HCT116 (cell line): Measurements from ENCODE around the gene FIZ1. TPM values are rescaled to one million over a fixed set of nuclear protein-coding genes. Genes with fewer than 3 reads are reported as not detected.
A peak's percentile ranks its signal among the peaks of the same experiment; 100 is the strongest.

ENCODE experiments used
- ATAC-seq: fragments of 200-7000 bp; cut with Tn5 transposase; 2 replicates; pipeline ENCODE4 v1.9.1; 2020; ENCODE audit warnings: mild to moderate bottlenecking, moderate library complexity
- BruUV-seq: library from RNA; stranded (reverse); fragments of 400-500 nt; replicated peaks from 2 replicates; lab custom pipeline; 2021; lab: Mats Ljungman, UMichigan
- CTCF ChIA-PET: fragments of 300-600 bp; sonication (Branson Sonifier 250); formaldehyde crosslinking; loops from one replicate; lab custom pipeline; 2021; ENCODE audit warnings: antibody characterized with exemption; lab: Charles Lee
- POLR2A ChIA-PET: fragments of 300-600, 350-600 bp; sonication (Branson Sonifier 250); formaldehyde crosslinking; loops from one replicate; lab custom pipeline; 2021; ENCODE audit warnings: antibody characterized with exemption; lab: Charles Lee
- RAD21 ChIA-PET, 2 experiments: fragments of 300-600 bp; sonication (Branson Sonifier 250); formaldehyde crosslinking; loops; one replicate each; lab custom pipeline; 2023; ENCODE audit warnings: low total read pairs in 2 of 2; ENCODE audit not compliant: uncharacterized antibody in 2 of 2, unreplicated experiment in 2 of 2, low non-redundant PET in 1 of 2; lab: Charles Lee
- DNase-seq: peaks from one replicate; pipeline ENCODE4 v3.0.0-alpha.2; 2010; ENCODE audit warnings: low read depth, low spot score
- H2AFZ ChIP-seq: fragments of 200-600 bp; shearing (Covaris generic), sonication (generic); 2 replicates; pipeline ENCODE4 v1.6.1; 2017; ENCODE audit warnings: low read depth, mixed run types, mixed read lengths, antibody characterized with exemption, low read length; ENCODE audit not compliant: poor library complexity, severe bottlenecking
- H3K27ac ChIP-seq: 2 replicates; pipeline ENCODE4 v1.5.1; 2012; ENCODE audit warnings: low read depth, low read length
- H3K27me3 ChIP-seq: fragments of 200-600 bp; sonication (generic); 2 replicates; pipeline ENCODE4 v1.6.1; 2016; ENCODE audit warnings: mixed run types, low read length, mixed read lengths; ENCODE audit not compliant: insufficient read depth
- H3K36me3 ChIP-seq, 2 experiments: fragments of 200-500 bp in 1 of 2; fragments of 200-600 bp in 1 of 2; sonication (Bioruptor generic) in 1 of 2; sonication (generic) in 1 of 2; 2 replicates each; pipeline versions ENCODE4 v1.5.1 to v1.6.1; 2014 to 2016; ENCODE audit warnings: low read length in 2 of 2, inconsistent platforms in 1 of 2, mixed read lengths in 1 of 2, mixed run types in 1 of 2; ENCODE audit not compliant: insufficient read depth in 2 of 2, control insufficient read depth in 1 of 2
- H3K4me1 ChIP-seq, 2 experiments: fragments of 200-600 bp in 1 of 2; sonication (generic) in 1 of 2; 2 replicates each; pipeline versions ENCODE4 v1.5.1 to v1.6.1; 2012 to 2017; ENCODE audit warnings: low read length in 2 of 2, inconsistent platforms in 1 of 2, mild to moderate bottlenecking in 1 of 2, mixed read lengths in 1 of 2, mixed run types in 1 of 2, moderate library complexity in 1 of 2; ENCODE audit not compliant: insufficient read depth in 2 of 2, control insufficient read depth in 1 of 2
- H3K4me2 ChIP-seq: fragments of 200-600 bp; sonication (generic); 2 replicates; pipeline ENCODE4 v1.6.1; 2017; ENCODE audit warnings: mixed run types, low read length, mixed read lengths
- H3K4me3 ChIP-seq, 2 experiments: fragments of 200-600 bp in 1 of 2; sonication (generic) in 1 of 2; replicated peaks in 1 of 2; 2 replicates each; pipeline ENCODE4 v1.5.1; 2011 to 2016; ENCODE audit warnings: low read length in 2 of 2, control low read depth in 1 of 2, low read depth in 1 of 2, mild to moderate bottlenecking in 1 of 2, mixed read lengths in 1 of 2, mixed run types in 1 of 2
- H3K79me2 ChIP-seq: fragments of 200-600 bp; sonication (generic); 2 replicates; pipeline ENCODE4 v1.6.1; 2017; ENCODE audit warnings: mild to moderate bottlenecking, mixed run types, low read length, moderate library complexity, mixed read lengths; ENCODE audit not compliant: insufficient read depth
- H3K9ac ChIP-seq: fragments of 200-600 bp; sonication (generic); 2 replicates; pipeline ENCODE4 v1.6.1; 2016; ENCODE audit warnings: low read length, mixed read lengths
- H3K9me2 ChIP-seq: fragments of 200-600 bp; sonication (generic), shearing (Covaris generic); 2 replicates; pipeline ENCODE4 v1.6.1; 2017; ENCODE audit warnings: mixed run types, mild to moderate bottlenecking, moderate library complexity; ENCODE audit not compliant: insufficient read depth
- H3K9me3 ChIP-seq, 2 experiments: fragments of 200-500 bp in 1 of 2; fragments of 200-600 bp in 1 of 2; sonication (Bioruptor generic) in 1 of 2; sonication (generic) in 1 of 2; 2 replicates each; pipeline ENCODE4 v1.6.1; 2014 to 2017; ENCODE audit warnings: low read length in 2 of 2, mixed read lengths in 2 of 2, inconsistent platforms in 1 of 2, low read depth in 1 of 2, mild to moderate bottlenecking in 1 of 2, mixed run types in 1 of 2, moderate library complexity in 1 of 2; ENCODE audit not compliant: control insufficient read depth in 1 of 2, insufficient read depth in 1 of 2
- H4K20me1 ChIP-seq: fragments of 200-600 bp; sonication (generic), shearing (Covaris generic); 2 replicates; pipeline ENCODE4 v1.6.1; 2017; ENCODE audit warnings: mixed run types, mild to moderate bottlenecking, moderate library complexity; ENCODE audit not compliant: insufficient read depth
- CBX3 ChIP-seq: IDR thresholded peaks from 2 replicates; pipeline ENCODE4 v1.6.1; 2012; ENCODE audit warnings: low read depth
- EGR1 ChIP-seq: IDR thresholded peaks from 2 replicates; pipeline ENCODE4 v1.6.1; 2012; ENCODE audit warnings: low read depth
- ELF1 ChIP-seq: IDR thresholded peaks from 2 replicates; pipeline ENCODE4 v1.6.1; 2012; ENCODE audit warnings: low read depth, borderline replicate concordance
- POLR2AphosphoS5 ChIP-seq: IDR thresholded peaks from 2 replicates; pipeline ENCODE4 v1.6.1; 2011; ENCODE audit warnings: mild to moderate bottlenecking, low read depth, low read length, moderate library complexity
- RAD21 ChIP-seq: IDR thresholded peaks from 2 replicates; pipeline ENCODE4 v1.6.1; 2012; ENCODE audit warnings: low read depth, mild to moderate bottlenecking
- YY1 ChIP-seq: IDR thresholded peaks from 2 replicates; pipeline ENCODE4 v1.6.1; 2011; ENCODE audit warnings: low read length, low read depth, moderate library complexity, mild to moderate bottlenecking; ENCODE audit not compliant: insufficient replicate concordance; ENCODE audit errors: extremely low read depth
- ZNF274 ChIP-seq: fragments of 200-500 bp; sonication (Bioruptor generic); IDR thresholded peaks from 2 replicates; pipeline ENCODE4 v1.6.1; 2014; ENCODE audit warnings: mild to moderate bottlenecking, low read depth, low read length, inconsistent platforms
- intact Hi-C: fragments of 100-400 bp; cut with micrococcal nuclease; formaldehyde crosslinking; loops from 2 replicates; pipeline ENCODE4 v1.10.0; 2022
- total RNA-seq: library from RNA; stranded (reverse); gene quantifications from one replicate; pipeline ENCODE4 v1.2.1, GENCODE V29; 2021; ENCODE audit not compliant: unreplicated experiment
- TF ChIP-seq, protein P1 (sequence below): IDR thresholded peaks from 2 replicates; pipeline ENCODE4 v1.6.1; 2012
- TF ChIP-seq, protein P2 (sequence below): IDR thresholded peaks from 2 replicates; pipeline ENCODE4 v1.6.1; 2011; ENCODE audit warnings: mild to moderate bottlenecking, low read length, moderate library complexity; ENCODE audit not compliant: insufficient replicate concordance; ENCODE audit errors: extremely low read depth
- TF ChIP-seq, protein P3 (sequence below), 3 experiments: fragments of 200-600 bp in 1 of 3; sonication (generic) in 1 of 3; IDR thresholded peaks in 2 of 3; conservative IDR thresholded peaks in 1 of 3; 2 replicates each; pipeline ENCODE4 v1.5.1; 2012 to 2017; ENCODE audit warnings: low read depth in 2 of 3, low read length in 2 of 3, antibody characterized with exemption in 1 of 3, borderline replicate concordance in 1 of 3, control low read depth in 1 of 3, mild to moderate bottlenecking in 1 of 3, mixed read lengths in 1 of 3, mixed run types in 1 of 3, moderate library complexity in 1 of 3; ENCODE audit not compliant: insufficient read depth in 1 of 3
- TF ChIP-seq, protein P4 (sequence below): IDR thresholded peaks from 2 replicates; pipeline ENCODE4 v1.6.1; 2012; ENCODE audit warnings: low read depth

Gene FIZ1
- total RNA-seq, 1 experiment from 2014 or later = 15.3 TPM

DNA sequence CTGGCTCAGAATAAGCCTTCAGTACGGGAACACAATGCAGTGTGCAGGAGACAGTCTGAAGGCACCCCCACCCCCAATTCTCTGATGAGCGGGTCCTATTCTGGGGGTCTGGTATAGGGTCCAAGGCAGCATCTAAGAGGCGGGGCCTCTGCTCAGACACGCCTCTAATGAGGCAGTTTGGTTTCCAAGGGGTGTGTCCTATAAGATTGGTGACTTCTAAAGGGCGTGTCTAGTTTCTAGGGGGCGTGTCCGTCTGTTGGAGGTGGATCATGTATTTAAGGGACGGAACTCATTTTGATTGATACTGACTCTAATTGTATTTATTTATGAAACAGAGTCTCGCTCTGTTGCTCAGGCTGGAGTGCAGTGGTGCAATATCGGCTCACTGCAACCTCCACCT lies 8.7 kb downstream of the FIZ1 start:
- POLR2A ChIA-PET = interaction anchor here (1.0 kb wide), 1 partner anchor 9 kb away, joined by 3 read pairs; the partner anchor contains the start of gene FIZ1
- H3K9me2 ChIP-seq = no peaks in the 10 kb centered on the region
- no peak overlapping the region for H3K4me3 ChIP-seq
- RAD21 ChIA-PET = no interaction called here
- no peaks in the 10 kb centered on the region for H3K9me3 ChIP-seq
- H3K27me3 ChIP-seq = no peaks in the 10 kb centered on the region
- BruUV-seq = no TSS peak
- DNase-seq (peak; percentile 42), ATAC-seq (peak; percentile 58)
- no peak overlapping the region for H3K9ac ChIP-seq
- peaks cover 11 to 22% of the 10 kb centered on the region in 2 experiments for H3K4me1 ChIP-seq
- peaks cover 3 to 10% of the 10 kb centered on the region in 2 experiments for H3K36me3 ChIP-seq
- no peak overlapping the region for H2AFZ ChIP-seq
- intact Hi-C loops = no loop called here
- no peaks in the 10 kb centered on the region for H4K20me1 ChIP-seq
- no peak overlapping the region for H3K4me2 ChIP-seq
- CTCF ChIA-PET = no interaction called here
- no peaks in the 10 kb centered on the region for H3K79me2 ChIP-seq
- H3K27ac ChIP-seq = no peak overlapping the region
- no peak for TF ChIP-seq YY1
- no peak for TF ChIP-seq POLR2AphosphoS5
- TF ChIP-seq, protein P1, sequence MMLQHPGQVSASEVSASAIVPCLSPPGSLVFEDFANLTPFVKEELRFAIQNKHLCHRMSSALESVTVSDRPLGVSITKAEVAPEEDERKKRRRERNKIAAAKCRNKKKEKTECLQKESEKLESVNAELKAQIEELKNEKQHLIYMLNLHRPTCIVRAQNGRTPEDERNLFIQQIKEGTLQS = no peak
- no peak for TF ChIP-seq ELF1
- TF ChIP-seq, protein P2, sequence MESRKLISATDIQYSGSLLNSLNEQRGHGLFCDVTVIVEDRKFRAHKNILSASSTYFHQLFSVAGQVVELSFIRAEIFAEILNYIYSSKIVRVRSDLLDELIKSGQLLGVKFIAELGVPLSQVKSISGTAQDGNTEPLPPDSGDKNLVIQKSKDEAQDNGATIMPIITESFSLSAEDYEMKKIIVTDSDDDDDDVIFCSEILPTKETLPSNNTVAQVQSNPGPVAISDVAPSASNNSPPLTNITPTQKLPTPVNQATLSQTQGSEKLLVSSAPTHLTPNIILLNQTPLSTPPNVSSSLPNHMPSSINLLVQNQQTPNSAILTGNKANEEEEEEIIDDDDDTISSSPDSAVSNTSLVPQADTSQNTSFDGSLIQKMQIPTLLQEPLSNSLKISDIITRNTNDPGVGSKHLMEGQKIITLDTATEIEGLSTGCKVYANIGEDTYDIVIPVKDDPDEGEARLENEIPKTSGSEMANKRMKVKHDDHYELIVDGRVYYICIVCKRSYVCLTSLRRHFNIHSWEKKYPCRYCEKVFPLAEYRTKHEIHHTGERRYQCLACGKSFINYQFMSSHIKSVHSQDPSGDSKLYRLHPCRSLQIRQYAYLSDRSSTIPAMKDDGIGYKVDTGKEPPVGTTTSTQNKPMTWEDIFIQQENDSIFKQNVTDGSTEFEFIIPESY = no peak
- TF ChIP-seq CBX3 = no peak
- no peak for TF ChIP-seq RAD21
- TF ChIP-seq EGR1 = no peak
- TF ChIP-seq ZNF274 = no peak
- TF ChIP-seq, protein P3, sequence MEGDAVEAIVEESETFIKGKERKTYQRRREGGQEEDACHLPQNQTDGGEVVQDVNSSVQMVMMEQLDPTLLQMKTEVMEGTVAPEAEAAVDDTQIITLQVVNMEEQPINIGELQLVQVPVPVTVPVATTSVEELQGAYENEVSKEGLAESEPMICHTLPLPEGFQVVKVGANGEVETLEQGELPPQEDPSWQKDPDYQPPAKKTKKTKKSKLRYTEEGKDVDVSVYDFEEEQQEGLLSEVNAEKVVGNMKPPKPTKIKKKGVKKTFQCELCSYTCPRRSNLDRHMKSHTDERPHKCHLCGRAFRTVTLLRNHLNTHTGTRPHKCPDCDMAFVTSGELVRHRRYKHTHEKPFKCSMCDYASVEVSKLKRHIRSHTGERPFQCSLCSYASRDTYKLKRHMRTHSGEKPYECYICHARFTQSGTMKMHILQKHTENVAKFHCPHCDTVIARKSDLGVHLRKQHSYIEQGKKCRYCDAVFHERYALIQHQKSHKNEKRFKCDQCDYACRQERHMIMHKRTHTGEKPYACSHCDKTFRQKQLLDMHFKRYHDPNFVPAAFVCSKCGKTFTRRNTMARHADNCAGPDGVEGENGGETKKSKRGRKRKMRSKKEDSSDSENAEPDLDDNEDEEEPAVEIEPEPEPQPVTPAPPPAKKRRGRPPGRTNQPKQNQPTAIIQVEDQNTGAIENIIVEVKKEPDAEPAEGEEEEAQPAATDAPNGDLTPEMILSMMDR (IDR thresholded peaks at IDR 0.05 in 2 of 3, conservative IDR thresholded peaks at IDR 0.05 in 1 of 3; ENCODE audit: borderline replicate concordance in 1 of 3, insufficient read depth in 1 of 3, low read depth in 2 of 3, low read length in 2 of 3) = no peak
- TF ChIP-seq, protein P4, sequence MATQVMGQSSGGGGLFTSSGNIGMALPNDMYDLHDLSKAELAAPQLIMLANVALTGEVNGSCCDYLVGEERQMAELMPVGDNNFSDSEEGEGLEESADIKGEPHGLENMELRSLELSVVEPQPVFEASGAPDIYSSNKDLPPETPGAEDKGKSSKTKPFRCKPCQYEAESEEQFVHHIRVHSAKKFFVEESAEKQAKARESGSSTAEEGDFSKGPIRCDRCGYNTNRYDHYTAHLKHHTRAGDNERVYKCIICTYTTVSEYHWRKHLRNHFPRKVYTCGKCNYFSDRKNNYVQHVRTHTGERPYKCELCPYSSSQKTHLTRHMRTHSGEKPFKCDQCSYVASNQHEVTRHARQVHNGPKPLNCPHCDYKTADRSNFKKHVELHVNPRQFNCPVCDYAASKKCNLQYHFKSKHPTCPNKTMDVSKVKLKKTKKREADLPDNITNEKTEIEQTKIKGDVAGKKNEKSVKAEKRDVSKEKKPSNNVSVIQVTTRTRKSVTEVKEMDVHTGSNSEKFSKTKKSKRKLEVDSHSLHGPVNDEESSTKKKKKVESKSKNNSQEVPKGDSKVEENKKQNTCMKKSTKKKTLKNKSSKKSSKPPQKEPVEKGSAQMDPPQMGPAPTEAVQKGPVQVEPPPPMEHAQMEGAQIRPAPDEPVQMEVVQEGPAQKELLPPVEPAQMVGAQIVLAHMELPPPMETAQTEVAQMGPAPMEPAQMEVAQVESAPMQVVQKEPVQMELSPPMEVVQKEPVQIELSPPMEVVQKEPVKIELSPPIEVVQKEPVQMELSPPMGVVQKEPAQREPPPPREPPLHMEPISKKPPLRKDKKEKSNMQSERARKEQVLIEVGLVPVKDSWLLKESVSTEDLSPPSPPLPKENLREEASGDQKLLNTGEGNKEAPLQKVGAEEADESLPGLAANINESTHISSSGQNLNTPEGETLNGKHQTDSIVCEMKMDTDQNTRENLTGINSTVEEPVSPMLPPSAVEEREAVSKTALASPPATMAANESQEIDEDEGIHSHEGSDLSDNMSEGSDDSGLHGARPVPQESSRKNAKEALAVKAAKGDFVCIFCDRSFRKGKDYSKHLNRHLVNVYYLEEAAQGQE = no peak
- TF ChIP-seq, all 23 proteins: peak for 0
